Renal cortex interstitium (tissue), 11 donors: ENCODE measurements around the gene ARHGEF4. TPM values are rescaled to one million over a fixed set of nuclear protein-coding genes. Genes with fewer than 3 reads are reported as not detected.
A peak's percentile ranks its signal among the peaks of the same experiment; 100 is the strongest.

Experiments
- DNase-seq, 11 donors: peaks; one replicate each; pipeline ENCODE4 v3.0.0-alpha.2; 2013; ENCODE audit warnings: low read depth in 9 of 11, low spot score in 4 of 11; ENCODE audit errors: extremely low read depth in 1 of 11
- polyA plus RNA-seq, 3 donors: library from polyadenylated mRNA; unstranded; fragments of 120-200 nt; gene quantifications; one replicate each; pipeline ENCODE4 v1.2.1, GENCODE V29; 2013; ENCODE audit not compliant: insufficient read length in 3 of 3

The ARHGEF4 gene
- polyA plus RNA-seq, 3 donors: 5.3 to 8.4 (median 8.3) TPM

GRCh38 chr2:130930740-130931659, 94.3 kb downstream of the ARHGEF4 start:
- no peak for DNase-seq

- no peak for DNase-seq
Observed at GRCh38 chr2:130933501-130933900, 96.8 kb downstream of the ARHGEF4 start.

GRCh38 chr2:130936451-130936850, 99.7 kb downstream of the ARHGEF4 start:
- DNase-seq: no peak

- DNase-seq: no peak
Observed at GRCh38 chr2:130947967-130948366, 111.3 kb downstream of the ARHGEF4 start.

GRCh38 chr2:130949954-130950353, 113.2 kb downstream of the ARHGEF4 start:
- no peak for DNase-seq

GRCh38 chr2:130951018-130951417, 114.3 kb downstream of the ARHGEF4 start:
- DNase-seq: no peak

GRCh38 chr2:130954873-130955272, 118.2 kb downstream of the ARHGEF4 start:
- DNase-seq: no peak

- no peak for DNase-seq
Observed at GRCh38 chr2:130957915-130958314, 121.2 kb downstream of the ARHGEF4 start.

- no peak for DNase-seq
Observed at GRCh38 chr2:130963196-130963848, 126.6 kb downstream of the ARHGEF4 start.

GRCh38 chr2:130963849-130964793, 127.4 kb downstream of the ARHGEF4 start:
- peak in 5 of 11 donors; percentile 7 to 36 (median 25) for DNase-seq

GRCh38 chr2:130964931-130965330, 128.2 kb downstream of the ARHGEF4 start:
- DNase-seq: no peak

GRCh38 chr2:130966149-130966774, 129.5 kb downstream of the ARHGEF4 start:
- DNase-seq: no peak

- DNase-seq: no peak
Observed at GRCh38 chr2:130966775-130967490, 130.2 kb downstream of the ARHGEF4 start.

- no peak for DNase-seq
Observed at GRCh38 chr2:130972410-130972809, 135.7 kb downstream of the ARHGEF4 start.

- DNase-seq: no peak
Observed at GRCh38 chr2:130975729-130976128, 139.0 kb downstream of the ARHGEF4 start.

- DNase-seq: no peak
Observed at GRCh38 chr2:130976591-130977237, 140.0 kb downstream of the ARHGEF4 start.

GRCh38 chr2:130977461-130978050, 140.8 kb downstream of the ARHGEF4 start:
- DNase-seq: no peak
